ENCODE measurements around the gene DLK2.
"Not testable (repeated sequence)": the region's sequence is repeated elsewhere in the genome, so short reads cannot be mapped to it uniquely, and the experiment has no call there.

The DLK2 gene

DNA sequence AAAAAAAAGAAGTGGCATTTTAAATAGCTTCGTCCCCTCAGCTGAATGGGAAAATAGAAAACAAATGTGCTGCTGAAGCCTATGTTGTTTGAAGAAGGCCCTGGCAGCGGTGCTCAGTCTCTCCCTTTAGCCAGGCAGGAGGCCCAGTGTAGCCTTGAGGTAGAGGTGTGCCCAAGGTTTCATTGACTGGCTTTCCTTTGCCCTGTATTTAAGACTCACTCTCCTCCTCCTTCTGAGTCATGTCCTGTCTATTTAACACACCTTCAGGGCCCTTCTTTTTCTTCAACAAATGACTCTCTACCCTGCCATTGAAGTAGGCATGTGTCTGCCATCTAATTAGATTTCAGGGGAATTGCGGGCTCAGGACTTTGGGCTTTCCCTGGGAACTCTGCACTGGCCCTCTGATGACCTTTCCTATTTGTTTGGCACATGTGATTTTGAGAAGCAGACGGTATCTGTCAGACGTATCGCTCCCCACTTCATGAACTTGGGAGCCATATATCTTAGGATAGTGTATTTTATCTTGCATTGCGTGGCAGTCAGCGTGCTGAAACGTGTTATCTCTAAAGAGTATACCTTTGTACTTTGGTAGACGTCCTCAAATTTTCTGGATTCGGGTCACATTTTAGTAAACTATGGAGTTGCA is 26.4 kb upstream of the DLK2 start:
- DNase-seq = no peak

GRCh38 chr6:43481075-43481474 is 25.7 kb upstream of the DLK2 start:
- DNase-seq = no peak

GRCh38 chr6:43478008-43478372 is 22.6 kb upstream of the DLK2 start:
- peak in 1 of 2 donors; percentile 26 for DNase-seq

DNA sequence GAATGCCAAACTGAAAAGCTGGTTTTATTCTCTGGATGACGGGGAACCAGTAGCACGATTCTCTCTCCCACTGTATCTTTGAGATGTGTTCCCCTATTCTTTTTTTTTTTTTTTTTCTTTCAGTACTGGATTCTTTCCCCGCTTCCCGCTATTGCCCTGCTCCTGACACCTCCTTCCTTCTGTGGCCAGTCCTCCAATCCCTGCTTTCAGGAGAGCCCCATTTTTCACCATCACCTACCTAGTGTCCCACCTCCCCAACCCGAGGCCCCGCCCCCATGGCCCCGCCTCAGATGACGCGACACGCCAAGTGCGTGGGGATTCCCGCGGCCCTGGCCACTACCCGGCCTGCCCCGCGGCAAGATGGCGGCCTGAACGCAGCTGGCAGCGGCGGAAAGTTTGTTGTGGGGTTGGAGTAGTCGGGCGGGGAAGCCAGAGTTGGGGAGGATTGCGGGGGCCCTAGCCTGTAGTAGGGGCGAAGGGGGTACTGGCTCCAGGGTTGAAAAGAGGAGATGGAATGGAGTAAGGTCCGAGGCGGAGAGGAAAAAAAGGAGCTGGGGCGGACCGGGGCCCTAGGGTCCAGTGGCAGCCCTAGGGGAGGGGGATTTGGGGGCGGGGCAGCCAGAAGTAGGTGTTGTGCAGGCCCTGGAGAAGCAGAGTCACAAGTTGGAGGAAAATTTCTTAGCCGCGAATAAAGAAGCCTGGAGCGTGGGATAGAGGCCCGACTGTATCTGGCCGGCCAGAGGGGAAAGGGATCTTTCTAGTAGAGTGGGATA is 22.1 kb upstream of the DLK2 start, which contains the start of gene TJAP1:
TSS of gene TJAP1 (plus strand) at position 336 of the 773 bp plus-strand sequence. CDS start 21,432 bp downstream, outside the sequence.
- DNase-seq = peak; percentile 95 to 96

DNA sequence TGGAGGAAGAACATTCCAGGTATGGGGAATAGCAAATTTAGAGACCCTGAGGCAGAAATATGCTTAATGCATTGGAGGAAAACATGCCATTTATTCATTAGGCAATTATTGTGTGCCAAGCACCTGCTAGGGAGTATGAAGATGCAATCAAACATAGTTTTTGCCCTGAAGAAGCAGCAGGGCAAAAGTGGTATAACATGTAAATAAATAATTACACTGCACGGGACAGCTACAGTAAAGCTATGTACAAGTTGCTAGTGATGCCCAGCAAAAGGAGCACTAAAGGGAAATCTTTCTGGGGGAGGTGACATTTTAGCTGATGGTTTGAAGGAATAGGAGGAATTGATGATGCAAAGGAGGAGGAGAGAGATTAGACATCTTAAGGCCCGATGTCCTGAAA is 21.4 kb upstream of the DLK2 start:
- peak in 1 of 2 donors; percentile 26 for DNase-seq

- DNase-seq = no peak
Measured at GRCh38 chr6:43475516-43475915, 20.2 kb upstream of the DLK2 start.

- DNase-seq = no peak
Measured at GRCh38 chr6:43472515-43472914, 17.2 kb upstream of the DLK2 start.

- no peak for DNase-seq
Measured at GRCh38 chr6:43471399-43471798, 16.1 kb upstream of the DLK2 start.

DNA sequence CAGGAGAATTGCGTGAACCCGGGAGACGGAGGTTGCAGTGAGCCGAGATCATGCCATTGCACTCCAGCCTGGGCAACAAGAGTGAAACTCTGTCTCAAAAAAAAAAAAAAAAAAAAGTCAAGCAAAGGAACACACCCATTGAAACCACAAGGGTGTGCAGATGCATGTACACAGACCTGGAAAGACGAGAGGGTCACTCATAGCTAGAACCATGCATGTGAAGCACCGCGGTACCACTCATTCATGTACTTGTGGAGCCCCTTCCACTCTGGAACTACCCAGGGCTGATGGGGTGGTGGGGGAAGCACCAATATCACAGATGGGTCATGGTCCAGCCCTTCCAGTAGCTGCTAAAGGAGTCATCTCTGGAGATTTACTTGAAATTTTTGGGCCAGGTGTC is 14.6 kb upstream of the DLK2 start:
- no peak for DNase-seq

- DNase-seq = no peak
Measured at GRCh38 chr6:43468748-43469681, 13.7 kb upstream of the DLK2 start.

DNA sequence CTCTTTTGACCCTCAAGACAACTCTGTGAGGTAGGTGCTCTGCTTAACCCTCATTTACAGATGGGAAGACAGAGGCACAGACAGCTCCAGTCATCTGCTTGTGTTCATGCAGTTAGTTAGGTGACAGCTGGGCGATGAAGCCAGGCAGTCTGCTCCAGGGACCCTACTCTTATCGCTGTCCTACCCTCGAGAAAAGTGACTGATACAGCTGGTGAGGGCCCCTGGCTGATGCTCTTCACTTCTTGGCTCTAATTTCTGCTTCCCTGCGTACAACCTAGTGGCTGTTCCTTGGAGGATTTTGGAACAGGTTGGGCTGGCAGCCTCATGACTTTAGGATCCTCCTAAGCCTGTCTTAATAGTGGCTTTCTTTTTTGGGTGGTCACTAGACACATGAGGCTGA is 12.9 kb upstream of the DLK2 start:
- DNase-seq = no peak

GRCh38 chr6:43467752-43468151 is 12.4 kb upstream of the DLK2 start:
- no peak for DNase-seq

DNA sequence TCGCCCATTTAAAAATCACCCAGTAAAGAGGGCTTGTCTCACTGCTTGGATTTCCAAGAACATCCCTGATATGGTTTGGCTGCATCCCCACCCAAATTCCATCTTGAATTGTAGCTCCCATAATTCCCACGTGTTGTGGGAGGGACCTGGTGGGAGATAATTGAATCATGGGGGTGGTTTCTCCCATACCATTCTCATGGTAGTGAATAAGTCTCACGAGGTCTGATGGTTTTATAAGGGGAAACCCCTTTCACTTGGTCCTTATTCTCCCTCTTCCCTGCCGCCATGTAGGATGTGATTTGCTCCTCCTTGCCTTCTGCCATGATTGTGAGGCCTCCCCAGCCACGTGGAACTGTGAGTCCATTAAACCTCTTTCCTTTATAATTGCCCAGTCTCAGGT is 11.9 kb upstream of the DLK2 start:
- not testable (repeated sequence) for DNase-seq

DNA sequence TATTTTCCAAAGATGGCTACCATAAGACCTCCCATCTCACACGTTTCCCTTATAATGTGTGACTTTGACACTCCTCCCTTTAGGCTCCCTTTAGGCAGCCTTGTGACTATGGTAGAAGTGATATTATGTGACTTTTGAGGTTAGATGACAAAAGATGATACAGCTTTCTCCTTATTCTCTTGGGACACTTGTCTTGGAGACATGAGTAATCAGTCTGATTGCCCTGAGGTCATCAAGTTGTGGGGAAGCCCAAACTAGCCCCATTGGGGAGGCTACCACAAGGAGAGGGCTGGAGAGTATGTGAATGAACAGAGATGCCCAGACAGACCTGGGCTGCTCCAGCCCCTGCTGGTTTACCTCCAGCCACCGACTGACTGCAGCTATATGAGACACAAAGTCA is 10.6 kb upstream of the DLK2 start:
- DNase-seq = no peak

DNA sequence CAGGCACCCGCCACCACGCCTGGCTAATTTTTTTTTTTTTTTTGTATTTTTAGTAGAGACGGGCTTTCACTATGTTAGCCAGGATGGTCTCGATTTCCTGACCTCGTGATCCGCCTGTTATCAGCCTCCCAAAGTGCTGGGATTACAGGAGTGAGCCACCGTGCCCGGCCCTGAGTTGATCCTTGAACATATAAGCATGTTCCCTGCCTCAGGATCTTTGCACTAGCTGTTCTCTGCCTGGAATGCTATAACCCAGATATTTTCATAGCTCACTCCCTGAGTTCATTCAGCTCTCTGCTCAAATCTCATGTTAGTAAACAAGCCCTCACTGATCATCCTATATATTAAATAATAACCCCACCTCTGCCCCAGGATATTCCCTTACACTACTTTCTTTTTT is 9.0 kb upstream of the DLK2 start:
- DNase-seq = no peak

GRCh38 chr6:43461936-43462335 is 6.6 kb upstream of the DLK2 start:
- DNase-seq = no peak

GRCh38 chr6:43460032-43460431 is 4.7 kb upstream of the DLK2 start:
- DNase-seq = no peak

DNA sequence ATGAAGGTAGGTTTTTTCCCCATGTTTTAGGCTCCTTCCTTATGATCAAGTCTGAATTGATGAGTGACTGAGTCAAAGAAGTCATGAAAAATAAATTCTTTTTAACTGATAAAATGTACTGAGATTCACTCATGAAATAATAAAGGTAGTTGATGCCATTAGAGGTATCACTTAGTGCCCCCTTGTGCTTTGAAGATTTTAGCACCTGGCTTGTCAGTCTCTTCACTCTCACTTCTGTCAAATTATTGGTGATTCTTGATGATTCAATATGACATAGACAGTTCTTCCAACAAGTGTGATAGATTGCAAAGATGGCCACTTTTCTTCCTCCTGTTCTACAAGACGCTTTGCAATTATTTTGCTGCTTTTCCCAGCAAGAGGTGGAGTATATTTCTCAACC is 4.2 kb upstream of the DLK2 start:
- no peak for DNase-seq

DNA sequence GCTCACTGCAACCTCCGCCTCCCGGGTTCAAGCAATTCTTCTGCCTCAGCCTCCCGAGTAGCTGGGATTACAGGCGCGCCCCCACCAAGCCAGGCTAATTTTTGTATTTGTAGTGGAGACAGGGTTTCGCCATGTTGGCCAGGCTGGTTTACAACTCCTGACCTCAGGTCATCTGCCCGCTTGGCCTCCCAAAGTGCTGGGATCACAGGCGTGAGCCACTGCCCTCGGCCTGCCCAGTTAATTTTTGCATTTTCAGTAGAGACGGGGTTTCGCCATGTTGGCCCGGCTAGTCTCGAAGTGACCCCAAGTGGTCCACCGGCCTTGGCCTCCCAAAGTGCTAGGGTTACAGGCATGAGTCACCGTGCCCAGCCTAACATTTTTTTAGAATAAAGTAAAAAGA is 2.8 kb upstream of the DLK2 start:
- DNase-seq = not testable (repeated sequence)

- DNase-seq = no peak
Measured at GRCh38 chr6:43457643-43458042, 2.3 kb upstream of the DLK2 start.

DNA sequence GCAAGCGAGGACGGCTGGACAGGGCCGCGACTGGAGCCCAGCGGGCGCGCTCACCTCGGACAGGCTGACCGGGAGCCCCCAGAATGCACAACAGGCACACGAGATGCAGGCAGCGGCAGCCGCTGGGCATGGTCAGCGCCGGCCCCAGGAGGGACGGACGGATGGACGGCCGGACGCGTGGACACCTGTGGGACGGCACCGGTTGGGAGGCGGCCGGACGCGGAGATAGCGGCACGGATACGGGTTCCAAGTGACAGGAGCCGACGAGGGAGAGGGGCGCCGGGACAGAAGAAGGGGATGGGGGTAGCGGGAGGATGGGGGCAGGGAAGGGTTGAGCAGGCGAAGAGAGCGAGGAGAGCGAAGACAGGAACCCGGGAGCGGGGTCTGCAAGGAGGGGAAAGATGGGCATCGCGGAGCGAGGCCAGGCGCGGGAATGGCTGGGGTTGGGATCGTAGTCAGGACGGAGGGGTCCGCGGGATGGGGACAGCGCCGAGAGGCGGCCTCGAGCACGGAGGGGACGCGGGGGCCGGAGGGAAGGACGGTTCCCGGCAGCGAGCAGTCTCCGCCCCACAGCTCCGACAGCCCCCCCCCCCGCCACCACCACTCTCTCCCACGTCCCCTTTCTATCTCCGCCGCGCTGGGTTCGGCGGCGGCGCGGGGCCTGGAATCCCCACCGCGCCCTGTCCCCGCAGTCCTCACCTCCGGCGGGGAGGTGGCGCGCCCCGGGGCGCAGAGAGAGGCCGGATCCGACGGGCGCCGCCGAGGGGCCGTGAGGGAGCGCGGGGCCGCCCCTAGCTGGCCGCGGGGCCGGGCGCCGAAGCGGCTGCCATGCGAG is 435 bp downstream of the DLK2 start:
- peak in 1 of 2 donors; percentile 30 for DNase-seq

GRCh38 chr6:43454290-43454695 is 1.1 kb downstream of the DLK2 start:
- DNase-seq = peak; percentile 64 to 68

GRCh38 chr6:43453831-43454230 is 1.5 kb downstream of the DLK2 start:
- no peak for DNase-seq

All from CD4-positive, alpha-beta T cell treated with Interleukin-4 for 1 hour (primary cell).